HEK293T (cell line): Measurements from ENCODE around the gene HOMER3.

Experiments used
- FOXA1 ChIP-seq: fragments of 450-650 bp; IDR thresholded peaks from 2 replicates; pipeline ENCODE4 v1.6.1; 2016; ENCODE audit warnings: mild to moderate bottlenecking
- L3MBTL2 ChIP-seq: fragments of 450-650 bp; conservative IDR thresholded peaks from 2 replicates; pipeline ENCODE4 v1.6.1; 2016; ENCODE audit warnings: mild to moderate bottlenecking
- LEF1 ChIP-seq: fragments of 450-650 bp; IDR thresholded peaks from 2 replicates; pipeline ENCODE4 v1.6.1; 2017; ENCODE audit warnings: mild to moderate bottlenecking, borderline replicate concordance
- PKNOX1 ChIP-seq: fragments of 450-650 bp; IDR thresholded peaks from 2 replicates; pipeline ENCODE4 v1.6.1; 2016

DNA sequence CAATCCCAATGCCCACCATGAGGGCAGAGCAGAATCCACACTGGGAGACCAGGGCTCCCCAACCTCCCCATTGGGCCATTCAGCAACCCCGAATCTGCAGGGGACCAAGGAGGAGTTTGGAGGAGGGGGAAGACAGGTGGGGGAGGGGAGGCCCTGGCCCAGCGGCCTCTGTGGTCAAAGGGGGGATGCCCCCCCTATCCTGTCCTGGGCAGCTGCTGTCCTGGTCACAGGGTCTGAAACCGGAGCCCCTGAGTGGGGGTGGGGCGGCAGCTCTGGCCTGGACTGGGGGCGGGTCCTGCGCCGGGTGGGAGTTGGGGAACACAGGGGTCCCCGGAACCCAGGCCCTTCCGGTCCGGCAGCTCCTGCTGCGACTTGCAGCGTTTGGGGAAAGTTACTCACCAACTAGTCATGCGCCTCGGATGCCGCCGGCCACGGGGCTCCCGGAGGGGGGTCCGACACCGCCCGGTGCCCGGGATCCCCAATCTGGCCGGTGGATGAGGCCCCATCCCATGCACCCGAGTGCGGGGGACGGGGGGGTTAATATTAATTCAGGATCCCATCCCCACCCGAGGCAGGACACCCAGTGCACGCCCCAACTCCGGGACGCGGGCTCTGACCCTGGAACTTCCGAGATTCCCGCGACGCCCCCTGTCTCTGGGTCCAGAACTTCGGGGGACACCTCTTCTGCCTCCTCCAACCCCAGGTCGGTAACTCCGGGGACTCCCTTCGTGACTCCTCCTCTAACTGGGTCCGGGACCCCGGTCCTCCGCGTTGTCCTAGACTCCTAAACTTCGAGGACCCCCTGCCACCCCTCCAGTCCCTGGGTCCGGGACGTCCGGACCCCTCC, 872 bp downstream of the HOMER3 start:
- TF ChIP-seq FOXA1 (no peak), LEF1 (no peak), L3MBTL2 (no peak), PKNOX1 (no peak)
